A673 (cell line): ENCODE data around the gene IGF1R. TPM values are rescaled to one million over a fixed set of nuclear protein-coding genes. Genes with fewer than 3 reads are reported as not detected.

Source experiments
- BruUV-seq: library from RNA; stranded (reverse); fragments of 400-500 nt; replicated peaks from 2 replicates; lab custom pipeline; 2021; lab: Mats Ljungman, UMichigan
- CTCF ChIA-PET: fragments of 300-600 bp; sonication (Branson Sonifier 250); formaldehyde crosslinking; loops from one replicate; lab custom pipeline; 2022; ENCODE audit warnings: antibody characterized with exemption; lab: Charles Lee
- POLR2A ChIA-PET: fragments of 300-600 bp; sonication (Branson Sonifier 250); formaldehyde crosslinking; loops from one replicate; lab custom pipeline; 2022; ENCODE audit warnings: antibody characterized with exemption; ENCODE audit not compliant: low non-redundant PET; lab: Charles Lee
- DNase-seq: peaks from one replicate; pipeline ENCODE4 v3.0.0-alpha.2; 2015; ENCODE audit warnings: low spot score
- H3K27ac ChIP-seq: fragments of 200-600 bp; sonication (generic); 2 replicates; pipeline ENCODE4 v1.5.1; 2016; ENCODE audit warnings: mixed run types, low read depth, mild to moderate bottlenecking, mixed read lengths, antibody characterized with exemption, low read length; ENCODE audit not compliant: poor library complexity, severe bottlenecking
- H3K27me3 ChIP-seq: fragments of 200-600 bp; sonication (generic); replicated peaks from 2 replicates; pipeline ENCODE4 v1.6.1; 2017; ENCODE audit warnings: mixed run types, low read depth, mild to moderate bottlenecking, mixed read lengths, antibody characterized with exemption, low read length; ENCODE audit not compliant: insufficient read depth, poor library complexity
- H3K36me3 ChIP-seq: fragments of 200-600 bp; sonication (generic); 2 replicates; pipeline ENCODE4 v1.6.1; 2016; ENCODE audit warnings: mixed run types, mild to moderate bottlenecking, mixed read lengths, antibody characterized with exemption, low read length; ENCODE audit not compliant: insufficient read depth, poor library complexity, severe bottlenecking
- H3K4me1 ChIP-seq: fragments of 200-600 bp; sonication (generic); 2 replicates; pipeline ENCODE4 v1.6.1; 2017; ENCODE audit warnings: mixed run types, mild to moderate bottlenecking, mixed read lengths, antibody characterized with exemption, low read length; ENCODE audit not compliant: insufficient read depth, poor library complexity, severe bottlenecking
- H3K4me3 ChIP-seq: fragments of 200-600 bp; sonication (generic); 2 replicates; pipeline ENCODE4 v1.5.1; 2016; ENCODE audit warnings: low read depth, mixed run types, mild to moderate bottlenecking, mixed read lengths, low read length; ENCODE audit not compliant: poor library complexity, severe bottlenecking
- H3K9me3 ChIP-seq: fragments of 200-600 bp; sonication (generic); 2 replicates; pipeline ENCODE4 v1.6.1; 2016; ENCODE audit warnings: mixed run types, low read depth, mild to moderate bottlenecking, mixed read lengths, antibody characterized with exemption, low read length; ENCODE audit not compliant: poor library complexity, severe bottlenecking
- EZH2 ChIP-seq: fragments of 200-600 bp; sonication (generic); IDR thresholded peaks from 2 replicates; pipeline ENCODE4 v1.6.1; 2017; ENCODE audit warnings: borderline replicate concordance, low read depth, mild to moderate bottlenecking, mixed read lengths, antibody characterized with exemption, low read length; ENCODE audit not compliant: poor library complexity, severe bottlenecking
- intact Hi-C: fragments of 100-400 bp; cut with micrococcal nuclease; formaldehyde crosslinking; loops from one replicate; pipeline ENCODE4 v1.10.0; 2022; ENCODE audit not compliant: unreplicated experiment
- total RNA-seq: library from RNA; stranded (reverse); gene quantifications from 2 replicates; pipeline ENCODE4 v1.2.3, GENCODE V29; 2021
- TF ChIP-seq, protein P1 (sequence below): fragments of 300-800, 200-600 bp; sonication (generic); conservative IDR thresholded peaks from 2 replicates; pipeline ENCODE4 v1.5.1; 2017; ENCODE audit warnings: low read depth, mild to moderate bottlenecking, antibody characterized with exemption, low read length, moderate library complexity, mixed read lengths

Gene IGF1R
- total RNA-seq, 1 experiment from 2014 or later, result 34.9 TPM

DNA sequence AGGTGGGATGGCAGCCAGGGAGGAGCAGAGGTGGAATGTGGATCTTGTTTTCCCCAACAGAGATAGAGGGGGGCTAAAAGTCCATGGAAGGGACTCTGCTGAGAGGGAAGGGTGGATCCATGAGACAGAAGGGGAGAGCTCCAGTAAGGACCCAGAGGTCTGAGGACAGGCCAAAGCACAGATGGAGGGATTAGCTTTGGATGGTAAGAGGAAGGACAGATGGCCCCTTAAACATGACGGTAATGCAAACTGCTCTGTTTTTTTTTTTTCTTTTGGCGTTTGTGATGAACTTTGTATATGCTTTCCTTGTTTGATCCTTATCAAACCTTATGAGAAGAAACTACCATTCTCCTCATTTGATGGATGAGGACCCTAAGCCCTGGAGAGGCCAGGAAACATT lies 96.2 kb downstream of the IGF1R start:
- no peak overlapping the region for H3K27ac ChIP-seq
- DNase-seq, result no peak
- BruUV-seq, result no TSS peak
- H3K27me3 ChIP-seq, result no peaks in the 10 kb centered on the region
- H3K36me3 ChIP-seq, result no peaks in the 10 kb centered on the region
- intact Hi-C loops, result no loop called here
- CTCF ChIA-PET, result no interaction called here
- H3K4me3 ChIP-seq, result no peak overlapping the region
- no peak for TF ChIP-seq EZH2
- TF ChIP-seq, protein P1, sequence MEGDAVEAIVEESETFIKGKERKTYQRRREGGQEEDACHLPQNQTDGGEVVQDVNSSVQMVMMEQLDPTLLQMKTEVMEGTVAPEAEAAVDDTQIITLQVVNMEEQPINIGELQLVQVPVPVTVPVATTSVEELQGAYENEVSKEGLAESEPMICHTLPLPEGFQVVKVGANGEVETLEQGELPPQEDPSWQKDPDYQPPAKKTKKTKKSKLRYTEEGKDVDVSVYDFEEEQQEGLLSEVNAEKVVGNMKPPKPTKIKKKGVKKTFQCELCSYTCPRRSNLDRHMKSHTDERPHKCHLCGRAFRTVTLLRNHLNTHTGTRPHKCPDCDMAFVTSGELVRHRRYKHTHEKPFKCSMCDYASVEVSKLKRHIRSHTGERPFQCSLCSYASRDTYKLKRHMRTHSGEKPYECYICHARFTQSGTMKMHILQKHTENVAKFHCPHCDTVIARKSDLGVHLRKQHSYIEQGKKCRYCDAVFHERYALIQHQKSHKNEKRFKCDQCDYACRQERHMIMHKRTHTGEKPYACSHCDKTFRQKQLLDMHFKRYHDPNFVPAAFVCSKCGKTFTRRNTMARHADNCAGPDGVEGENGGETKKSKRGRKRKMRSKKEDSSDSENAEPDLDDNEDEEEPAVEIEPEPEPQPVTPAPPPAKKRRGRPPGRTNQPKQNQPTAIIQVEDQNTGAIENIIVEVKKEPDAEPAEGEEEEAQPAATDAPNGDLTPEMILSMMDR, result no peak
- H3K9me3 ChIP-seq, result no peaks in the 10 kb centered on the region
- POLR2A ChIA-PET, result no interaction called here
- peaks cover 4% of the 10 kb centered on the region for H3K4me1 ChIP-seq

DNA sequence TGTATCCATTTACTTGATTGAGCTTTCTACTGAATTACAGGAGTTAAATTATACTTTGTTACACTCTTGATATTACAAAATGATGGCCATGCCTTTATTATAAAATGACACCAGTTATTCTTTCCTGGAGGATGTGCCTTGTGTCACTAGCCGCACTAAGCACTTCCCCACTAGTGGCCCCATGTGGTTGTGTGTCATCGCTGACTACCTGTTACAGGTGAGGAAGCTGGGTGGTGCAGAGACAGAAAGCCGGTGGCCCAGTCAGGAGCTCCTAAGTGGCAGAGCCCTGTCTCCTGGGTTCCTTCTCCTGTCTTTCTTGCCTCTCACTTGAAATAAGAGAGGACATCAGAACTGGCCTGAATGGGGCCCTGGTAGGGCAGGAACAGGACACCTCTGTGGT lies 96.8 kb downstream of the IGF1R start:
- TF ChIP-seq, protein P1, result no peak
- TF ChIP-seq EZH2, result no peak
- Histone ChIP-seq H3K27ac (no peak overlapping the region), H3K9me3 (no peaks in the 10 kb centered on the region), H3K27me3 (no peaks in the 10 kb centered on the region), H3K36me3 (no peaks in the 10 kb centered on the region), H3K4me1 (peaks cover 4% of the 10 kb centered on the region), H3K4me3 (no peak overlapping the region)
- BruUV-seq, result no TSS peak
- no peak for DNase-seq
- intact Hi-C loops, result no loop called here
- ChIA-PET POLR2A (no interaction called here), CTCF (no interaction called here)

DNA sequence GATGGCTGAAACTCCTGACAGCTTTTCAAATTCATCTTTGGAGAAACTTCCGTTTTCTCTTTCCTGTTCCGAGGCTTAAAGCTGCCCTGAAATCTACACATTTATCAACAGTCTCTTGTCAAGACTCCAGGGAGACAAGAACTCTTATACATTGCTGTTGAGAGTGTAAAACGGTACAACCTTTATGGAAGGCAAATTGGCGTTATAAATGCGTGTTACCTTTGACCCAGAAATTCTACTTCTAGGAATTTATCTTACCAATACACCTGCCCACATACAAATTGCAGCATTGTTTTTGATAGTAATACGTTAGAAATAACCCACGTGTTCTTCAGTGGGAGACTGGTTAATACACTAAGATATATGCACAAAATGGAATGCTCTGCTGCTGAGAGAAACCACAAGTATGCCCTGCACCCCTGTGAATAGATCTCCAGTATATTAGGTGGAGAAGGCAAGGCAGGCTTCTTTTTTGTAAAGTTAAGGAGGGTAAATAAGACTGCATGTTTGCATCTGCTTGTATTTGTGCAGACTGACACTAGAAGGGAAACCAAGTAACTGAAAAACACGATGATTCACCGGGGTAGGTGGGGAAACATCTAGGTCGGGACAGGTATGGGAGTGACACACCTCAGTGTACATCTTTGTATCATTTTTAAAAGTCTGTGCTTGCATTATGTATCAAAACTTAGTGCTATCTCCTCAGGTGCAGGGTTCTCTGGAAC lies 97.5 kb downstream of the IGF1R start:
- CTCF ChIA-PET, result no interaction called here
- Histone ChIP-seq H3K27me3 (no peaks in the 10 kb centered on the region), H3K9me3 (no peaks in the 10 kb centered on the region), H3K4me1 (peaks cover 4% of the 10 kb centered on the region), H3K27ac (no peak overlapping the region), H3K36me3 (no peaks in the 10 kb centered on the region), H3K4me3 (no peak overlapping the region)
- POLR2A ChIA-PET, result no interaction called here
- TF ChIP-seq, protein P1, result no peak
- no peak for TF ChIP-seq EZH2
- no TSS peak for BruUV-seq
- intact Hi-C loops, result no loop called here
- no peak for DNase-seq
